HL-60 (cell line): ENCODE results near the gene CCDC192.

Experiments
- GABPA ChIP-seq: IDR thresholded peaks from 2 replicates; pipeline ENCODE4 v1.6.1; 2012; ENCODE audit warnings: low read depth
- POLR2AphosphoS5 ChIP-seq: IDR thresholded peaks from 2 replicates; pipeline ENCODE4 v1.6.1; 2012; ENCODE audit warnings: low read depth
- SPI1 ChIP-seq: IDR thresholded peaks from 2 replicates; pipeline ENCODE4 v1.6.1; 2012; ENCODE audit warnings: low read depth, mild to moderate bottlenecking, borderline replicate concordance
- TF ChIP-seq, protein P1 (sequence below): IDR thresholded peaks from one replicate; pipeline ENCODE4 v1.5.1; 2011; ENCODE audit warnings: low read length, control low read depth, inconsistent platforms; ENCODE audit not compliant: insufficient read depth
- TF ChIP-seq, protein P2 (sequence below): IDR thresholded peaks from 2 replicates; pipeline ENCODE4 v1.6.1; 2012; ENCODE audit warnings: low read depth; ENCODE audit not compliant: insufficient replicate concordance

DNA sequence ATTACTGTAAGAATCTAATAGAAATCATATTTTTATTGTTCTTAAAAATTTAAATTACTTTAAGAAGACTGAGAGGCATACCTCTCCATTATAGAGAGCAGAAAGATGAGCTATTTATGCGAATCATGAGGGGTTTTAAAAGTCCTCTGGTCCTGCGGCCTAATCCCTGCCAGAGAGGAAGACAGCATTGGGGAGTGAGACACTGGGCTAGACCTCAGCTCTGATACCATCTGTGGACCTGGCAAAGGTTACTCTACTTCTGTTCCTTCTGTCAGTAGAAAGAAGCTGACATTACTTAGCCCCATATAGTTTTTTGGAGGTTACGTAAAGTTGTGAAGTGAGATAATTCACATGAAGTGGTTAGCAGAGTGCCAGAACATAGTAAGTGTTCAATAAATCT, 103.6 kb downstream of the CCDC192 start:
- TF ChIP-seq, protein P1, sequence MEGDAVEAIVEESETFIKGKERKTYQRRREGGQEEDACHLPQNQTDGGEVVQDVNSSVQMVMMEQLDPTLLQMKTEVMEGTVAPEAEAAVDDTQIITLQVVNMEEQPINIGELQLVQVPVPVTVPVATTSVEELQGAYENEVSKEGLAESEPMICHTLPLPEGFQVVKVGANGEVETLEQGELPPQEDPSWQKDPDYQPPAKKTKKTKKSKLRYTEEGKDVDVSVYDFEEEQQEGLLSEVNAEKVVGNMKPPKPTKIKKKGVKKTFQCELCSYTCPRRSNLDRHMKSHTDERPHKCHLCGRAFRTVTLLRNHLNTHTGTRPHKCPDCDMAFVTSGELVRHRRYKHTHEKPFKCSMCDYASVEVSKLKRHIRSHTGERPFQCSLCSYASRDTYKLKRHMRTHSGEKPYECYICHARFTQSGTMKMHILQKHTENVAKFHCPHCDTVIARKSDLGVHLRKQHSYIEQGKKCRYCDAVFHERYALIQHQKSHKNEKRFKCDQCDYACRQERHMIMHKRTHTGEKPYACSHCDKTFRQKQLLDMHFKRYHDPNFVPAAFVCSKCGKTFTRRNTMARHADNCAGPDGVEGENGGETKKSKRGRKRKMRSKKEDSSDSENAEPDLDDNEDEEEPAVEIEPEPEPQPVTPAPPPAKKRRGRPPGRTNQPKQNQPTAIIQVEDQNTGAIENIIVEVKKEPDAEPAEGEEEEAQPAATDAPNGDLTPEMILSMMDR, result no peak
- TF ChIP-seq POLR2AphosphoS5, result no peak
- TF ChIP-seq, protein P2, sequence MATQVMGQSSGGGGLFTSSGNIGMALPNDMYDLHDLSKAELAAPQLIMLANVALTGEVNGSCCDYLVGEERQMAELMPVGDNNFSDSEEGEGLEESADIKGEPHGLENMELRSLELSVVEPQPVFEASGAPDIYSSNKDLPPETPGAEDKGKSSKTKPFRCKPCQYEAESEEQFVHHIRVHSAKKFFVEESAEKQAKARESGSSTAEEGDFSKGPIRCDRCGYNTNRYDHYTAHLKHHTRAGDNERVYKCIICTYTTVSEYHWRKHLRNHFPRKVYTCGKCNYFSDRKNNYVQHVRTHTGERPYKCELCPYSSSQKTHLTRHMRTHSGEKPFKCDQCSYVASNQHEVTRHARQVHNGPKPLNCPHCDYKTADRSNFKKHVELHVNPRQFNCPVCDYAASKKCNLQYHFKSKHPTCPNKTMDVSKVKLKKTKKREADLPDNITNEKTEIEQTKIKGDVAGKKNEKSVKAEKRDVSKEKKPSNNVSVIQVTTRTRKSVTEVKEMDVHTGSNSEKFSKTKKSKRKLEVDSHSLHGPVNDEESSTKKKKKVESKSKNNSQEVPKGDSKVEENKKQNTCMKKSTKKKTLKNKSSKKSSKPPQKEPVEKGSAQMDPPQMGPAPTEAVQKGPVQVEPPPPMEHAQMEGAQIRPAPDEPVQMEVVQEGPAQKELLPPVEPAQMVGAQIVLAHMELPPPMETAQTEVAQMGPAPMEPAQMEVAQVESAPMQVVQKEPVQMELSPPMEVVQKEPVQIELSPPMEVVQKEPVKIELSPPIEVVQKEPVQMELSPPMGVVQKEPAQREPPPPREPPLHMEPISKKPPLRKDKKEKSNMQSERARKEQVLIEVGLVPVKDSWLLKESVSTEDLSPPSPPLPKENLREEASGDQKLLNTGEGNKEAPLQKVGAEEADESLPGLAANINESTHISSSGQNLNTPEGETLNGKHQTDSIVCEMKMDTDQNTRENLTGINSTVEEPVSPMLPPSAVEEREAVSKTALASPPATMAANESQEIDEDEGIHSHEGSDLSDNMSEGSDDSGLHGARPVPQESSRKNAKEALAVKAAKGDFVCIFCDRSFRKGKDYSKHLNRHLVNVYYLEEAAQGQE, result no peak
- no peak for TF ChIP-seq SPI1
- TF ChIP-seq GABPA, result no peak
